ENCODE results near the gene CATSPERD. TPM values are rescaled to one million over a fixed set of nuclear protein-coding genes. Genes with fewer than 3 reads are reported as not detected.

CATSPERD gene
- total and polyA plus RNA-seq, 3 experiments from 2014 or later = not detected

DNA sequence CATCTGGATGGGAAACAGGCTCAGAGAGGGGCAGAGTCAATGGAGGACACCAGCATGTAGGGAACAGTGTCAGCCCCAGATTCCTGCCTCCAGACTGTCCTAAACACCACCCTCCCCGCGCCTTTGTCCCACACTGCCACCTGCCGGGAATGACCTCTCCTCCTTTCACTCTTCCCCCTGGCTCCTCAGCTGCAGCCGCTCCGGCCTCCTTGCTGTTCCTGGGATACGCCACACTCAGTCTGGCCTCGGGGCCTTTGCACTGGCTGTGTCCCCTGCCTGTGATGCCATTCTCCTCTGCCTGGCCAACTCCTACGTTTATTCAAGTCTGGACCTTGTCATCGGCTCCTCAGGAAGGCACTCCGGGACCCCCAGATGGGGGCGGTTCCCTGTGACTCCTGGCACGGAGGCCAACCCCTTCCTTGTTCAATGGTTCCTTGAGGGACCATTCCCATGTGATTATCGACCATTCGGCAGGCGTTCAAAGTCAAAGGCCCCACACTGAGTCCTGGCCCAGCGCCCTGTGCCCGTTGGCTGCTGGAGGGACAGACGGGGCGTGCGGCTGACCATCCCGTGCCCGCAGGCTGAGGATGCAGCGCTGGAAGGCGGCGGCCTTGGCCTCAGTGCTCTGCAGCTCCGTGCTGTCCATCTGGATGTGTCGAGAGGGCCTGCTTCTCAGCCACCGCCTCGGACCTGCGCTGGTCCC is 103.3 kb downstream of the CATSPERD start:
- Histone ChIP-seq H3K4me1 (ENCODE audit: insufficient read depth, low read length) (peaks cover 15% of the 10 kb centered on the region), H3K4me3 (ENCODE audit: low read length) (no peak overlapping the region), H3K27me3 (ENCODE audit: insufficient read depth, low read length, poor library complexity, severe bottlenecking) (no peaks in the 10 kb centered on the region), H3K9me3 (ENCODE audit: low read length) (no peaks in the 10 kb centered on the region), H3K27ac (ENCODE audit: low read depth, low read length) (no peak overlapping the region), H3K36me3 (ENCODE audit: insufficient read depth, low read length) (no peaks in the 10 kb centered on the region)
- Mint-ChIP-seq H3K9me3 (peaks cover 0 to 5% (median 0%) of the 10 kb centered on the region in 5 donors), H3K36me3 (peaks cover 0 to 2% (median 0%) of the 10 kb centered on the region in 3 donors), H3K27me3 (peaks cover 3 to 13% of the 10 kb centered on the region in 2 donors), H3K27ac (no peak overlapping the region), H3K4me1 (peaks cover 4 to 17% (median 4%) of the 10 kb centered on the region in 3 donors), H3K4me3 (no peak overlapping the region)
- no peak for DNase-seq
- ChIA-PET CTCF (no interaction called here), POLR2A (no interaction called here)

GRCh38 chr19:5824751-5825150 is 104.3 kb downstream of the CATSPERD start:
- H3K4me3 ChIP-seq (ENCODE audit: low read length) = no peak overlapping the region
- H3K4me1 ChIP-seq (ENCODE audit: insufficient read depth, low read length) = peaks cover 19% of the 10 kb centered on the region
- H3K9me3 Mint-ChIP-seq = peaks cover 0 to 5% (median 0%) of the 10 kb centered on the region in 5 donors
- H3K9me3 ChIP-seq (ENCODE audit: low read length) = no peaks in the 10 kb centered on the region
- ChIA-PET POLR2A (interaction anchor here (0.6 kb wide), 1 partner anchor 20 kb away, joined by 3 read pairs; no protein-coding TSS in a partner anchor), CTCF (no interaction called here)
- no peak overlapping the region for H3K27ac Mint-ChIP-seq
- DNase-seq = no peak
- H3K36me3 Mint-ChIP-seq = peaks cover 0 to 2% (median 0%) of the 10 kb centered on the region in 3 donors
- peaks cover 3 to 13% of the 10 kb centered on the region in 2 donors for H3K27me3 Mint-ChIP-seq
- no peaks in the 10 kb centered on the region for H3K27me3 ChIP-seq (ENCODE audit: insufficient read depth, low read length, poor library complexity, severe bottlenecking)
- peaks cover 4 to 19% (median 4%) of the 10 kb centered on the region in 3 donors for H3K4me1 Mint-ChIP-seq
- H3K4me3 Mint-ChIP-seq = no peak overlapping the region
- H3K27ac ChIP-seq (ENCODE audit: low read depth, low read length) = no peak overlapping the region
- H3K36me3 ChIP-seq (ENCODE audit: insufficient read depth, low read length) = no peaks in the 10 kb centered on the region

DNA sequence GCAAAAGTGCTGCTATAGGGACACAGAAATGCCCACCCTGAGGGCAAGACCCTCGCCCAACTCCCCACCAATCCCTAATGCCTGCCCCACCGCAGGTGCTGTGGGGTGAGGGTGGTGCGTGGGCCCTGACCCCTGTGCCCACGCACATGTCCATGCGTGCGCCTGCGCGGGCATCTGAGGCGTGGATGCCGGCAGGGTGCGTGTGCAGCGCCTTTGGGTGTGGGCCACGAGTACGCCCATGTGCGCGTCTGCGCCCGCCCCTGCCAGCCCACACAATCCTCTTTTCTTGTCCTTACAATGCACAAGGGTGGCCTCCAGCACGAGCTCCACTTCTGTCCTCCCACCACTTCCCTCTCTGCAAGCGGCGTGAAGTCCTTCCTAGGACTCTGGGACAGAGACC is 104.7 kb downstream of the CATSPERD start:
- Mint-ChIP-seq H3K27me3 (peaks cover 6 to 13% of the 10 kb centered on the region in 2 donors), H3K4me1 (peaks cover 4 to 19% (median 4%) of the 10 kb centered on the region in 3 donors)
- POLR2A ChIA-PET = interaction anchor here (0.6 kb wide), 1 partner anchor 21 kb away, joined by 3 read pairs; no protein-coding TSS in a partner anchor

GRCh38 chr19:5826531-5827341 is 106.3 kb downstream of the CATSPERD start:
- Mint-ChIP-seq H3K4me1 (peaks cover 4 to 19% (median 4%) of the 10 kb centered on the region in 3 donors), H3K4me3 (peak overlapping the region; percentile 72 to 87 (median 80)), H3K36me3 (peaks cover 0 to 2% (median 0%) of the 10 kb centered on the region in 3 donors), H3K27me3 (peaks cover 3 to 11% of the 10 kb centered on the region in 2 donors), H3K9me3 (peaks cover 0 to 5% (median 0%) of the 10 kb centered on the region in 5 donors), H3K27ac (peak overlapping the region in 6 of 8 donors; percentile 76 to 96 (median 90))
- ChIA-PET POLR2A (interaction anchor here (0.8 to 2.5 kb wide), 2 partner anchors 27 to 77 kb away, joined by 3 to 24 read pairs; partner anchors contain the start of genes NDUFA11 and VMAC), CTCF (interaction anchor here (1.2 kb wide), 1 partner anchor 23 kb away, joined by 4 read pairs; no protein-coding TSS in a partner anchor)
- Histone ChIP-seq H3K36me3 (ENCODE audit: insufficient read depth, low read length) (no peaks in the 10 kb centered on the region), H3K4me3 (ENCODE audit: low read length) (no peak overlapping the region), H3K27ac (ENCODE audit: low read depth, low read length) (no peak overlapping the region), H3K4me1 (ENCODE audit: insufficient read depth, low read length) (peaks cover 19% of the 10 kb centered on the region), H3K27me3 (ENCODE audit: insufficient read depth, low read length, poor library complexity, severe bottlenecking) (no peaks in the 10 kb centered on the region), H3K9me3 (ENCODE audit: low read length) (no peaks in the 10 kb centered on the region)
- peak in 3 of 5 donors; percentile 16 to 55 (median 49) for DNase-seq

More for the DNA sequence above, 104.7 kb downstream of the CATSPERD start:
- Mint-ChIP-seq H3K27ac (peak overlapping the region in 1 of 8 donors; percentile 15), H3K9me3 (peaks cover 0 to 5% (median 0%) of the 10 kb centered on the region in 5 donors), H3K36me3 (peaks cover 0 to 2% (median 0%) of the 10 kb centered on the region in 3 donors), H3K4me3 (no peak overlapping the region)
- no peak for DNase-seq
- H3K4me1 ChIP-seq (ENCODE audit: insufficient read depth, low read length) = peaks cover 19% of the 10 kb centered on the region
- no peak overlapping the region for H3K4me3 ChIP-seq (ENCODE audit: low read length)
- CTCF ChIA-PET = no interaction called here
- H3K27ac ChIP-seq (ENCODE audit: low read depth, low read length) = no peak overlapping the region
- no peaks in the 10 kb centered on the region for H3K36me3 ChIP-seq (ENCODE audit: insufficient read depth, low read length)
- no peaks in the 10 kb centered on the region for H3K27me3 ChIP-seq (ENCODE audit: insufficient read depth, low read length, poor library complexity, severe bottlenecking)
- no peaks in the 10 kb centered on the region for H3K9me3 ChIP-seq (ENCODE audit: low read length)

GRCh38 chr19:5827342-5827890 is 107.0 kb downstream of the CATSPERD start:
- H3K9me3 ChIP-seq (ENCODE audit: low read length) = no peaks in the 10 kb centered on the region
- no peaks in the 10 kb centered on the region for H3K27me3 ChIP-seq (ENCODE audit: insufficient read depth, low read length, poor library complexity, severe bottlenecking)
- H3K27ac ChIP-seq (ENCODE audit: low read depth, low read length) = peak overlapping the region; percentile 77
- ChIA-PET CTCF (interaction anchor here (0.6 to 1.2 kb wide), 2 partner anchors 23 to 1687 kb away, joined by 3 to 4 read pairs; no protein-coding TSS in a partner anchor), POLR2A (interaction anchor here (0.8 to 2.5 kb wide), 2 partner anchors 27 to 77 kb away, joined by 3 to 24 read pairs; partner anchors contain the start of genes NDUFA11 and VMAC)
- no peak for DNase-seq
- H3K9me3 Mint-ChIP-seq = peaks cover 0 to 5% (median 0%) of the 10 kb centered on the region in 5 donors
- H3K27me3 Mint-ChIP-seq = peaks cover 3 to 11% of the 10 kb centered on the region in 2 donors
- H3K4me1 Mint-ChIP-seq = peaks cover 4 to 19% (median 4%) of the 10 kb centered on the region in 3 donors
- H3K4me3 Mint-ChIP-seq = peak overlapping the region; percentile 72 to 95 (median 82)
- no peaks in the 10 kb centered on the region for H3K36me3 ChIP-seq (ENCODE audit: insufficient read depth, low read length)
- H3K36me3 Mint-ChIP-seq = peaks cover 0 to 2% (median 0%) of the 10 kb centered on the region in 3 donors
- H3K4me1 ChIP-seq (ENCODE audit: insufficient read depth, low read length) = peaks cover 19% of the 10 kb centered on the region
- H3K4me3 ChIP-seq (ENCODE audit: low read length) = no peak overlapping the region
- peak overlapping the region in 7 of 8 donors; percentile 47 to 96 (median 90) for H3K27ac Mint-ChIP-seq

DNA sequence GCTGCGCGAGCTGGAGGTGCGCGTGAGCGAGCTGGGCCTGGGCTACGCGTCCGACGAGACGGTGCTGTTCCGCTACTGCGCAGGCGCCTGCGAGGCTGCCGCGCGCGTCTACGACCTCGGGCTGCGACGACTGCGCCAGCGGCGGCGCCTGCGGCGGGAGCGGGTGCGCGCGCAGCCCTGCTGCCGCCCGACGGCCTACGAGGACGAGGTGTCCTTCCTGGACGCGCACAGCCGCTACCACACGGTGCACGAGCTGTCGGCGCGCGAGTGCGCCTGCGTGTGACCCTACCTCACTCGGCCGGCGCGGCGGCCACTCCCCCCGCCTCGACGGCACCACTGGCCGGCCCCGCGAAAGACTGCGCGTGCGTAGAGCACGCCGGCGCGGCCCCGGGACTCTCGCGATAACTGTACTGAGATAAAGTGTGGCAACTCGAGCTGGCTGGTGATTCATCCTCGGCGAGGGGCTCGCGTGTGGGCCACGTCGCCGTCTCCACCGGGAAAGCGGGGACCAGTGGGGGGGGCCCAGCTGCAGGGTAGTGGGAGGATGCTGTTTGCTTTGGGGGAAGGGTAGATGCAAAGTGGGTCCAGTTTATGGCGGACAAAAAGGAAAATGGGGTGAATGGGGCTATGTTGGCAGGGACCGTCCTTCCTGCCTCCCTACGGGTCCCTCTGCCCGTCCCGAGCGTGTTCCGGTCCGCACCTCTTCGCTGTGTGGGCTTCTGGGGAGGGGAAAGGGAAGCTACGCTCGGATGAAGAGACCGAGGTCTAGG is 107.6 kb downstream of the CATSPERD start:
- CTCF ChIA-PET = interaction anchor here (0.6 to 1.6 kb wide), 3 partner anchors 24 to 1688 kb away, joined by 3 to 4 read pairs (median 4); no protein-coding TSS in a partner anchor
- H3K27me3 ChIP-seq (ENCODE audit: insufficient read depth, low read length, poor library complexity, severe bottlenecking) = no peaks in the 10 kb centered on the region
- DNase-seq = peak; percentile 82 to 96 (median 87)
- peaks cover 0 to 5% (median 0%) of the 10 kb centered on the region in 5 donors for H3K9me3 Mint-ChIP-seq
- H3K36me3 ChIP-seq (ENCODE audit: insufficient read depth, low read length) = no peaks in the 10 kb centered on the region
- peak overlapping the region; percentile 85 to 95 (median 92) for H3K4me3 Mint-ChIP-seq
- peaks cover 4 to 19% (median 4%) of the 10 kb centered on the region in 3 donors for H3K4me1 Mint-ChIP-seq
- no peaks in the 10 kb centered on the region for H3K9me3 ChIP-seq (ENCODE audit: low read length)
- POLR2A ChIA-PET = interaction anchor here (0.6 to 2.5 kb wide), 2 partner anchors 76 to 149 kb away, joined by 3 to 24 read pairs; partner anchors contain the start of genes NDUFA11 and VMAC
- H3K4me3 ChIP-seq (ENCODE audit: low read length) = peak overlapping the region; percentile 76
- H3K36me3 Mint-ChIP-seq = peaks cover 0 to 2% (median 0%) of the 10 kb centered on the region in 3 donors
- H3K27me3 Mint-ChIP-seq = peaks cover 3 to 7% of the 10 kb centered on the region in 2 donors
- peak overlapping the region; percentile 77 for H3K27ac ChIP-seq (ENCODE audit: low read depth, low read length)
- peak overlapping the region; percentile 81 to 97 (median 92) for H3K27ac Mint-ChIP-seq
- peaks cover 19% of the 10 kb centered on the region for H3K4me1 ChIP-seq (ENCODE audit: insufficient read depth, low read length)

Measured in CD8-positive, alpha-beta memory T cell (primary cell).